ENCODE data around the gene HYAL2. TPM values are rescaled to one million over a fixed set of nuclear protein-coding genes. Genes with fewer than 3 reads are reported as not detected.

HYAL2 gene
- total and polyA plus RNA-seq, 7 donors, result 8.6 to 62.6 (median 42.4) TPM

GRCh38 chr3:50318163-50318562, 4.4 kb downstream of the HYAL2 start:
- DNase-seq, result no peak
- H3K27me3 ChIP-seq, result no peaks in the 10 kb centered on the region
- 82 to 85% methylated on average over 11 of the region's 11 CpGs for WGBS, 2 donors
- peak overlapping the region in 2 of 4 donors; percentile 31 to 45 for H3K27ac ChIP-seq
- H3K4me1 ChIP-seq, result peaks cover 0 to 56% (median 52%) of the 10 kb centered on the region in 4 donors
- intact Hi-C loops (cut with DNase I), result no loop called here
- no peaks in the 10 kb centered on the region for H3K9me3 ChIP-seq
- TF ChIP-seq CTCF (IDR thresholded peaks at IDR 0.05) (no peak), POLR2AphosphoS5 (IDR thresholded peaks at IDR 0.05) (no peak), POLR2A (IDR thresholded peaks at IDR 0.05) (no peak), EP300 (IDR thresholded peaks at IDR 0.05) (no peak)
- H3K36me3 ChIP-seq, result peaks cover 0 to 45% (median 6%) of the 10 kb centered on the region in 4 donors
- no peak overlapping the region for H3K4me3 ChIP-seq

- Histone ChIP-seq H3K9me3 (no peaks in the 10 kb centered on the region), H3K4me3 (no peak overlapping the region), H3K27me3 (no peaks in the 10 kb centered on the region), H3K4me1 (peaks cover 0 to 48% (median 45%) of the 10 kb centered on the region in 4 donors), H3K36me3 (peaks cover 0 to 45% (median 6%) of the 10 kb centered on the region in 4 donors), H3K27ac (peak overlapping the region; percentile 6 to 45 (median 22))
- intact Hi-C loops (cut with DNase I), result no loop called here
- no peak for TF ChIP-seq POLR2AphosphoS5 (IDR thresholded peaks at IDR 0.05)
- TF ChIP-seq EP300 (IDR thresholded peaks at IDR 0.05), result no peak
- no peak for TF ChIP-seq CTCF (IDR thresholded peaks at IDR 0.05)
- TF ChIP-seq POLR2A (IDR thresholded peaks at IDR 0.05), result no peak
- DNase-seq, result no peak
- 30 to 64% methylated on average over 6 of the region's 6 CpGs for WGBS, 2 donors
Measured at GRCh38 chr3:50317300-50317699, 5.2 kb downstream of the HYAL2 start.

- H3K4me3 ChIP-seq, result no peak overlapping the region
- 12 to 47% methylated on average over 9 of the region's 9 CpGs for WGBS, 2 donors
- H3K27me3 ChIP-seq, result no peaks in the 10 kb centered on the region
- intact Hi-C loops (cut with DNase I), result no loop called here
- peaks cover 0 to 45% (median 6%) of the 10 kb centered on the region in 4 donors for H3K36me3 ChIP-seq
- H3K4me1 ChIP-seq, result peaks cover 0 to 43% (median 40%) of the 10 kb centered on the region in 4 donors
- peak overlapping the region; percentile 6 to 45 (median 22) for H3K27ac ChIP-seq
- no peaks in the 10 kb centered on the region for H3K9me3 ChIP-seq
- TF ChIP-seq CTCF (IDR thresholded peaks at IDR 0.05), result no peak
- TF ChIP-seq EP300 (IDR thresholded peaks at IDR 0.05), result no peak
- no peak for TF ChIP-seq POLR2A (IDR thresholded peaks at IDR 0.05)
- no peak for TF ChIP-seq POLR2AphosphoS5 (IDR thresholded peaks at IDR 0.05)
- no peak for DNase-seq
Measured at GRCh38 chr3:50316657-50317242, 5.8 kb downstream of the HYAL2 start.

GRCh38 chr3:50314816-50315215, 7.7 kb downstream of the HYAL2 start:
- no peak for DNase-seq
- Histone ChIP-seq H3K4me1 (peaks cover 0 to 33% (median 29%) of the 10 kb centered on the region in 4 donors), H3K27ac (no peak overlapping the region), H3K36me3 (peaks cover 0 to 44% (median 6%) of the 10 kb centered on the region in 4 donors), H3K9me3 (no peaks in the 10 kb centered on the region), H3K27me3 (no peaks in the 10 kb centered on the region), H3K4me3 (no peak overlapping the region)
- intact Hi-C loops (cut with DNase I), result no loop called here
- no peak for TF ChIP-seq POLR2AphosphoS5 (IDR thresholded peaks at IDR 0.05)
- no peak for TF ChIP-seq CTCF (IDR thresholded peaks at IDR 0.05)
- no peak for TF ChIP-seq POLR2A (IDR thresholded peaks at IDR 0.05)
- TF ChIP-seq EP300 (IDR thresholded peaks at IDR 0.05), result no peak
- WGBS, 2 donors, result 95 to 96% methylated on average over 4 of the region's 4 CpGs

Data from sigmoid colon (tissue), 7 donors.